Measurements from ENCODE around the gene NOTCH4. TPM values are rescaled to one million over a fixed set of nuclear protein-coding genes. Genes with fewer than 3 reads are reported as not detected.
"Not testable (repeated sequence)": the region's sequence is repeated elsewhere in the genome, so short reads cannot be mapped to it uniquely, and the experiment has no call there.

The NOTCH4 gene
- total RNA-seq, 3 donors from 2014 or later: 20.8 to 47.9 (median 23.8) TPM

DNA sequence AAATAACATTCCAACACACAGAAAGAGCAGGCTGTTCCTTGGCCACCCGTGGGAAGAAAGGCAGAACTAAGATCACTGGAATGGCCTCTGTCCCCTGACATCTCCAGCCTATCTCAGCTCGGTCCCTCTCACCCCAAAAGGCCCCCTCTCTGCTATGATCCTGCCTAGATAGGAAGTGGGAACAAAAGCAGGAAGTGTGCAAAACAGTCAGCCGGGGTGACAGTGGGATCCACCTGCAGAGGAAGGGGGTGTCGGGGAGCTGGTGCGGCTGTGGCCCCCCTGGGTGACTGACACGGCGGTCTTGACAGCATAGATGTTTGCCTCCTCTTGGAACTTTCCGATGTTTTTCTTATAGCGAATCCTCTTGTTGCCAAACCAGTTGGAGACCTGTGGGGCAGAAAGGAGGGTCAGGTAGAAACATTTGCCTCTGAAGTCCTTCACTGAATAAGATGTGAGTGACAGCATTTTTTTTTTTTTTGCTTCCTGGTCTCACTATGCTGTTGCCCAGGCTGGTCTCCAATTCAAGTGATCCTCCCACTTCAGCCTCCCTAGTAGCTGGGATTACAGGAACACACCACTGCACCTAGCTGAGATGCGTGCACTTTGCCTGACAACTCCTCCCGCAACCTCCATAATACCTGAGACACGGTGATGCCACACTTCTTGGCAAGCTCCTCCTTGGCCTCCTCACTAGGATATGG lies 36.7 kb downstream of the NOTCH4 start:
- no peaks in the 10 kb centered on the region for H3K27me3 ChIP-seq
- intact Hi-C loops (cut with DNase I; ENCODE audit: low total_unique reads): no loop called here
- H3K27ac ChIP-seq: peak overlapping the region; percentile 97 to 98
- H3K4me3 ChIP-seq: no peak overlapping the region
- TF ChIP-seq, protein P1, sequence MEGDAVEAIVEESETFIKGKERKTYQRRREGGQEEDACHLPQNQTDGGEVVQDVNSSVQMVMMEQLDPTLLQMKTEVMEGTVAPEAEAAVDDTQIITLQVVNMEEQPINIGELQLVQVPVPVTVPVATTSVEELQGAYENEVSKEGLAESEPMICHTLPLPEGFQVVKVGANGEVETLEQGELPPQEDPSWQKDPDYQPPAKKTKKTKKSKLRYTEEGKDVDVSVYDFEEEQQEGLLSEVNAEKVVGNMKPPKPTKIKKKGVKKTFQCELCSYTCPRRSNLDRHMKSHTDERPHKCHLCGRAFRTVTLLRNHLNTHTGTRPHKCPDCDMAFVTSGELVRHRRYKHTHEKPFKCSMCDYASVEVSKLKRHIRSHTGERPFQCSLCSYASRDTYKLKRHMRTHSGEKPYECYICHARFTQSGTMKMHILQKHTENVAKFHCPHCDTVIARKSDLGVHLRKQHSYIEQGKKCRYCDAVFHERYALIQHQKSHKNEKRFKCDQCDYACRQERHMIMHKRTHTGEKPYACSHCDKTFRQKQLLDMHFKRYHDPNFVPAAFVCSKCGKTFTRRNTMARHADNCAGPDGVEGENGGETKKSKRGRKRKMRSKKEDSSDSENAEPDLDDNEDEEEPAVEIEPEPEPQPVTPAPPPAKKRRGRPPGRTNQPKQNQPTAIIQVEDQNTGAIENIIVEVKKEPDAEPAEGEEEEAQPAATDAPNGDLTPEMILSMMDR (IDR thresholded peaks at IDR 0.05): no peak
- TF ChIP-seq POLR2AphosphoS5 (IDR thresholded peaks at IDR 0.05) (no peak), POLR2A (IDR thresholded peaks at IDR 0.05) (no peak)
- peaks cover 0 to 6% of the 10 kb centered on the region in 2 donors for H3K4me1 ChIP-seq
- no peaks in the 10 kb centered on the region for H3K9me3 ChIP-seq
- DNase-seq (ENCODE audit: low spot score in 2 of 2): no peak
- H3K36me3 ChIP-seq: no peaks in the 10 kb centered on the region

GRCh38 chr6:32186151-32186840 lies 37.6 kb downstream of the NOTCH4 start:
- intact Hi-C loops (cut with DNase I; ENCODE audit: low total_unique reads); H3K4me1 ChIP-seq: not testable (repeated sequence)

GRCh38 chr6:32185681-32186131 lies 38.2 kb downstream of the NOTCH4 start:
- H3K4me3 ChIP-seq; H3K4me1 ChIP-seq; intact Hi-C loops (cut with DNase I; ENCODE audit: low total_unique reads); H3K27me3 ChIP-seq; H3K9me3 ChIP-seq; H3K36me3 ChIP-seq: not testable (repeated sequence)
- peak; percentile 74 to 79 for DNase-seq (ENCODE audit: low spot score in 2 of 2)
- H3K27ac ChIP-seq: peak overlapping the region; percentile 97 to 98

More at GRCh38 chr6:32186151-32186840, 37.6 kb downstream of the NOTCH4 start:
- not testable (repeated sequence) for H3K9me3 ChIP-seq; H3K4me3 ChIP-seq; H3K36me3 ChIP-seq; DNase-seq (ENCODE audit: low spot score in 2 of 2); H3K27me3 ChIP-seq
- peak overlapping the region; percentile 97 to 98 for H3K27ac ChIP-seq

DNA sequence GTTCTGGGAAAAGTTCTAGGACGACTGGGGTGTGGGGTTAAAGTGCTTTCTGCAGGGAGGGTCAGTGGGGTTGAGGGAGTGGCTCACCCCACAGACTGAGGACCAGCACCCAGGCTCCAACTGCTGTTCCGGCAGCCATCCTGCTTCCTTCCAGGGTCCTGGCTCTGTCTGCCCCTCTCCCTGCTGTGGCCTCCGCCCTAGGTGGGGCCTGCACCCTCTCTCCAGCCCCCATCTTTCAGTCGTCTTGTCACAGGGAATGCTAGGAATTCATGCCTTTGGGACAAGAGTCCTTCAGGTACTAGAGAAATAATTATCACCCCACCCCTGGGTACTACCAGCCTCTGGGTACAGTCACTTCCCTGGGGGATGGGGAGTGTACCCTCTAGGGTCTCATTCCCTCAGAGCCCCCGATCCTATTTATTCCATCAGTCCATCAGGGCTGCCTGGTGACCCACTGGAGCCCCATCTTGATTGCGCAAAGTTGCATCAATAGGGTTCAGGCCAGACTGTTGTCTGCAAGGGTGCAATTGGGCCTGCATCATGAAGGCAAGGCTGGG lies 39.7 kb downstream of the NOTCH4 start, which contains the start of gene AGER:
AGER (minus strand) TSS at position 170 of the 557 bp plus-strand sequence; CDS start at position 139, 31 bp downstream.
- H3K4me1 ChIP-seq: peaks cover 0 to 6% of the 10 kb centered on the region in 2 donors
- no peak for DNase-seq (ENCODE audit: low spot score in 2 of 2)
- H3K27me3 ChIP-seq: no peaks in the 10 kb centered on the region
- H3K9me3 ChIP-seq: no peaks in the 10 kb centered on the region
- TF ChIP-seq, protein P1 (IDR thresholded peaks at IDR 0.05): no peak
- TF ChIP-seq POLR2AphosphoS5 (IDR thresholded peaks at IDR 0.05) (no peak), POLR2A (IDR thresholded peaks at IDR 0.05) (no peak)
- no peaks in the 10 kb centered on the region for H3K36me3 ChIP-seq
- intact Hi-C loops (cut with DNase I; ENCODE audit: low total_unique reads): no loop called here
- no peak within 1 kb of the TSS for H3K4me3 ChIP-seq
- peak within 1 kb of the TSS; percentile 42 to 75 for H3K27ac ChIP-seq

GRCh38 chr6:32183483-32184083 lies 40.3 kb downstream of the NOTCH4 start:
- Histone ChIP-seq H3K4me3 (no peak overlapping the region), H3K4me1 (peaks cover 0 to 10% of the 10 kb centered on the region in 2 donors), H3K27ac (peak overlapping the region; percentile 40 to 75), H3K36me3 (no peaks in the 10 kb centered on the region), H3K27me3 (no peaks in the 10 kb centered on the region), H3K9me3 (no peaks in the 10 kb centered on the region)
- TF ChIP-seq POLR2A (IDR thresholded peaks at IDR 0.05) (no peak), POLR2AphosphoS5 (IDR thresholded peaks at IDR 0.05) (no peak)
- TF ChIP-seq, protein P1 (IDR thresholded peaks at IDR 0.05): no peak
- DNase-seq (ENCODE audit: low spot score in 2 of 2): no peak
- intact Hi-C loops (cut with DNase I; ENCODE audit: low total_unique reads): no loop called here
